HL-60 (cell line): ENCODE data around the gene CACNA1H.
"Not testable (repeated sequence)": the region's sequence is repeated elsewhere in the genome, so short reads cannot be mapped to it uniquely, and the experiment has no call there.

Experiments used
- DNase-seq, 2 experiments: peaks; one replicate each; pipeline ENCODE4 v3.0.0-alpha.2; 2010 to 2020; ENCODE audit warnings: low read depth in 1 of 2, low spot score in 1 of 2
- H3K27ac ChIP-seq: fragments of 250-450 bp; sonication (Bioruptor Pico); replicated peaks from 2 replicates; pipeline ENCODE4 v1.5.1; 2020; ENCODE audit warnings: mild to moderate bottlenecking, moderate library complexity
- H3K27me3 ChIP-seq: fragments of 250-450 bp; sonication (Bioruptor Pico); 2 replicates; pipeline ENCODE4 v1.5.1; 2021; ENCODE audit warnings: mild to moderate bottlenecking, moderate library complexity; ENCODE audit not compliant: insufficient read depth, poor library complexity, severe bottlenecking
- H3K4me3 ChIP-seq: replicated peaks from 2 replicates; pipeline ENCODE4 v1.5.1; 2011; ENCODE audit warnings: mild to moderate bottlenecking, control low read depth, low read length; ENCODE audit not compliant: insufficient read depth
- GABPA ChIP-seq: IDR thresholded peaks from 2 replicates; pipeline ENCODE4 v1.6.1; 2012; ENCODE audit warnings: low read depth
- POLR2AphosphoS5 ChIP-seq: IDR thresholded peaks from 2 replicates; pipeline ENCODE4 v1.6.1; 2012; ENCODE audit warnings: low read depth
- SPI1 ChIP-seq: IDR thresholded peaks from 2 replicates; pipeline ENCODE4 v1.6.1; 2012; ENCODE audit warnings: low read depth, mild to moderate bottlenecking, borderline replicate concordance
- TF ChIP-seq, protein P1 (sequence below): IDR thresholded peaks from one replicate; pipeline ENCODE4 v1.5.1; 2011; ENCODE audit warnings: low read length, control low read depth, inconsistent platforms; ENCODE audit not compliant: insufficient read depth
- TF ChIP-seq, protein P2 (sequence below): IDR thresholded peaks from 2 replicates; pipeline ENCODE4 v1.6.1; 2012; ENCODE audit warnings: low read depth; ENCODE audit not compliant: insufficient replicate concordance

Gene CACNA1H

DNA sequence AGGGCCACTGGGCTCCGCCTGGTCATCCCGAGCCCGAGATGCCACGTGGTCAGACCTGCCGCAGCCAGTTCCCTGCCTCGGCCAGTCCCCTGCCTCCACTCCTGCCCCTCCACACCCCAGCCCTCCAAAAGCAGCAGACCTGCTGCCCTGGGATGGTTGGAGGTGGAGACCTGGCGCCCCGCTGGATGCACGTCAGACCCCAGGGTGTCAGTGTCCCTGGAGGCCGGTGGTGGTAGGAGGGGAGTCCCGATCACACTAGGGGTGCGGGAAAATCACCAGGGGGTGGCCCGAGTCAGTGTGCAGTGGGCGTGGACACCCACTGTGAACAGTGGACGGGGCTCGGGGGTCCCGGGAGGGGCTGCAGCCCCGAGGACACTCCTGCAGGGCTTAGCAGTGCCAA is 45.3 kb downstream of the CACNA1H start:
- Histone ChIP-seq H3K27ac (no peak overlapping the region), H3K4me3 (no peak overlapping the region), H3K27me3 (no peaks in the 10 kb centered on the region)
- no peak for DNase-seq
- TF ChIP-seq POLR2AphosphoS5, result no peak
- TF ChIP-seq SPI1, result no peak
- no peak for TF ChIP-seq GABPA
- TF ChIP-seq, protein P1, sequence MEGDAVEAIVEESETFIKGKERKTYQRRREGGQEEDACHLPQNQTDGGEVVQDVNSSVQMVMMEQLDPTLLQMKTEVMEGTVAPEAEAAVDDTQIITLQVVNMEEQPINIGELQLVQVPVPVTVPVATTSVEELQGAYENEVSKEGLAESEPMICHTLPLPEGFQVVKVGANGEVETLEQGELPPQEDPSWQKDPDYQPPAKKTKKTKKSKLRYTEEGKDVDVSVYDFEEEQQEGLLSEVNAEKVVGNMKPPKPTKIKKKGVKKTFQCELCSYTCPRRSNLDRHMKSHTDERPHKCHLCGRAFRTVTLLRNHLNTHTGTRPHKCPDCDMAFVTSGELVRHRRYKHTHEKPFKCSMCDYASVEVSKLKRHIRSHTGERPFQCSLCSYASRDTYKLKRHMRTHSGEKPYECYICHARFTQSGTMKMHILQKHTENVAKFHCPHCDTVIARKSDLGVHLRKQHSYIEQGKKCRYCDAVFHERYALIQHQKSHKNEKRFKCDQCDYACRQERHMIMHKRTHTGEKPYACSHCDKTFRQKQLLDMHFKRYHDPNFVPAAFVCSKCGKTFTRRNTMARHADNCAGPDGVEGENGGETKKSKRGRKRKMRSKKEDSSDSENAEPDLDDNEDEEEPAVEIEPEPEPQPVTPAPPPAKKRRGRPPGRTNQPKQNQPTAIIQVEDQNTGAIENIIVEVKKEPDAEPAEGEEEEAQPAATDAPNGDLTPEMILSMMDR, result no peak
- TF ChIP-seq, protein P2, sequence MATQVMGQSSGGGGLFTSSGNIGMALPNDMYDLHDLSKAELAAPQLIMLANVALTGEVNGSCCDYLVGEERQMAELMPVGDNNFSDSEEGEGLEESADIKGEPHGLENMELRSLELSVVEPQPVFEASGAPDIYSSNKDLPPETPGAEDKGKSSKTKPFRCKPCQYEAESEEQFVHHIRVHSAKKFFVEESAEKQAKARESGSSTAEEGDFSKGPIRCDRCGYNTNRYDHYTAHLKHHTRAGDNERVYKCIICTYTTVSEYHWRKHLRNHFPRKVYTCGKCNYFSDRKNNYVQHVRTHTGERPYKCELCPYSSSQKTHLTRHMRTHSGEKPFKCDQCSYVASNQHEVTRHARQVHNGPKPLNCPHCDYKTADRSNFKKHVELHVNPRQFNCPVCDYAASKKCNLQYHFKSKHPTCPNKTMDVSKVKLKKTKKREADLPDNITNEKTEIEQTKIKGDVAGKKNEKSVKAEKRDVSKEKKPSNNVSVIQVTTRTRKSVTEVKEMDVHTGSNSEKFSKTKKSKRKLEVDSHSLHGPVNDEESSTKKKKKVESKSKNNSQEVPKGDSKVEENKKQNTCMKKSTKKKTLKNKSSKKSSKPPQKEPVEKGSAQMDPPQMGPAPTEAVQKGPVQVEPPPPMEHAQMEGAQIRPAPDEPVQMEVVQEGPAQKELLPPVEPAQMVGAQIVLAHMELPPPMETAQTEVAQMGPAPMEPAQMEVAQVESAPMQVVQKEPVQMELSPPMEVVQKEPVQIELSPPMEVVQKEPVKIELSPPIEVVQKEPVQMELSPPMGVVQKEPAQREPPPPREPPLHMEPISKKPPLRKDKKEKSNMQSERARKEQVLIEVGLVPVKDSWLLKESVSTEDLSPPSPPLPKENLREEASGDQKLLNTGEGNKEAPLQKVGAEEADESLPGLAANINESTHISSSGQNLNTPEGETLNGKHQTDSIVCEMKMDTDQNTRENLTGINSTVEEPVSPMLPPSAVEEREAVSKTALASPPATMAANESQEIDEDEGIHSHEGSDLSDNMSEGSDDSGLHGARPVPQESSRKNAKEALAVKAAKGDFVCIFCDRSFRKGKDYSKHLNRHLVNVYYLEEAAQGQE, result no peak

DNA sequence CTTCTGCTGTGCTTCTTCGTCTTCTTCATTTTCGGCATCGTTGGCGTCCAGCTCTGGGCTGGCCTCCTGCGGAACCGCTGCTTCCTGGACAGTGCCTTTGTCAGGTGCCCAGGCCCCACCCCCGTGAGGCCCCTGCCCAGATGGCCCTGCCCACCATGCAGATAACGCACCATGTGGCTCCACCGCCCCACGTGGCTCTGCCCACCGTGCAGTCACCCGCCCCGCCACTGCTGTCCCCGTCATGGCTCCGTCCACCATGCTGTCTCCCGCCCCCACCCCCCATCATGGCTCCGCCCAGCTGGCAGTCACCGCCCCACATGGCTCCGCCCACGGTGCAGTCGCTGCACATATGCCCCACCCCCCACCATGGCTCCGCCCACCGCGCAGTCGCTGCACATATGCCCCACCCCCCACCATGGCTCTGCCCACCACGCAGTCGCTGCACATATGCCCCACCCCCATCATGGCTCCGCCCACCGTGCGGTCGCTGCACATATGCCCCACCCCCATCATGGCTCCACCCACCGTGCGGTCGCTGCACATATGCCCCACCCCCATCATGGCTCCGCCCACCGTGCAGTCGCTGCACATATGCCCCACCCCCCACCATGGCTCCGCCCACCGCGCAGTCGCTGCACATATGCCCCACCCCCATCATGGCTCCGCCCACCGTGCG is 45.9 kb downstream of the CACNA1H start:
- H3K4me3 ChIP-seq, H3K27me3 ChIP-seq, DNase-seq, H3K27ac ChIP-seq: not testable (repeated sequence)

DNA sequence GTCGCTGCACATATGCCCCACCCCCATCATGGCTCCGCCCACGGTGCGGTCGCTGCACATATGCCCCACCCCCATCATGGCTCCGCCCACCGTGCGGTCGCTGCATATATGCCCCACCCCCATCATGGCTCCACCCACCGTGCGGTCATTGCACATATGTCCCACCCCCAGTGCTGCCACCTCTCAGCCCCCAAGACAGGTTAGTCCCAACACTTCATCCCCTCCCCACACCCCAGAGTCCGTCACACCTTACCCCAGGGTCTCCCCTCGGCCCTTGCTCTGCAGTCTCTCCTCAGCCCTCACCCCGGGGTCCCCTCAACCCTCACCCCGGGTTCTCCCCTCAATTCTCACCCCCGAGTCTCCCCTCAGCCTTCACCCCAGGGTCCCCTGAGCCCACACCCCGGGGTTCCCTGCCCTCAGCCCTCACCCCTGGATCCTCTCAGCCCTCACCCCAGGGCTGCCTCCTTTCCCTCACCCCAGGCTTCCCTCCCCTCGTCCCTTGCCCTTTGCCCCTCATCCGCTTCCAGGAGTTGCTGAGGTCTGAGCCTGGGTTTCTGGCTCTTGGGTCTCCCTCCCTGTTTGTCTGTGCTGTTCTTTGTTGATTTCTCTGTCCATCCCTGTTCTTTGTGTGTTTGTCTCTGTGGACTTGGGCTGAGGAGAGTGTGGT is 46.6 kb downstream of the CACNA1H start:
- no peak for DNase-seq
- no peak for TF ChIP-seq SPI1
- no peak for TF ChIP-seq POLR2AphosphoS5
- TF ChIP-seq, protein P2, result no peak
- TF ChIP-seq GABPA, result no peak
- Histone ChIP-seq H3K27me3 (no peaks in the 10 kb centered on the region), H3K27ac (no peak overlapping the region), H3K4me3 (no peak overlapping the region)

DNA sequence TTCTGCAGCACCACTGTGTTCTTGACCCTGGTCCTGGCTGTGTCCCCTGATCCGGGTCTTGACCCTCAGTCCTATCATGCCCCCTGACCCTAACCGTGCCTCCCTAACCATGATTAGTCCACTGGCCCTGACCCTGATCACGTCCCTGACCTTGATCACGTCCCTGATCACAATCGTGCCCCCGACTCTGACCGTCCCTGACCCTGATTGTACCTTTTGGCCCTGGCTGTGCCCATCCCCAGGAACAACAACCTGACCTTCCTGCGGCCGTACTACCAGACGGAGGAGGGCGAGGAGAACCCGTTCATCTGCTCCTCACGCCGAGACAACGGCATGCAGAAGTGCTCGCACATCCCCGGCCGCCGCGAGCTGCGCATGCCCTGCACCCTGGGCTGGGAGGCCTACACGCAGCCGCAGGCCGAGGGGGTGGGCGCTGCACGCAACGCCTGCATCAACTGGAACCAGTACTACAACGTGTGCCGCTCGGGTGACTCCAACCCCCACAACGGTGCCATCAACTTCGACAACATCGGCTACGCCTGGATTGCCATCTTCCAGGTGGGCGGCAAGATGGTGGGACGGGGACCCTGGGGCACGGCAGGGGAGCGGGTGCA is 47.2 kb downstream of the CACNA1H start:
- DNase-seq, result no peak
- Histone ChIP-seq H3K27me3 (no peaks in the 10 kb centered on the region), H3K27ac (no peak overlapping the region), H3K4me3 (no peak overlapping the region)
- TF ChIP-seq, protein P2, result no peak
- TF ChIP-seq, protein P1, result no peak
- no peak for TF ChIP-seq GABPA
- no peak for TF ChIP-seq SPI1
- TF ChIP-seq POLR2AphosphoS5, result no peak
